ENCODE measurements around the gene SIGLEC1. TPM values are rescaled to one million over a fixed set of nuclear protein-coding genes. Genes with fewer than 3 reads are reported as not detected.

The SIGLEC1 gene
- total RNA-seq, 6 experiments from 2014 or later = not detected

DNA sequence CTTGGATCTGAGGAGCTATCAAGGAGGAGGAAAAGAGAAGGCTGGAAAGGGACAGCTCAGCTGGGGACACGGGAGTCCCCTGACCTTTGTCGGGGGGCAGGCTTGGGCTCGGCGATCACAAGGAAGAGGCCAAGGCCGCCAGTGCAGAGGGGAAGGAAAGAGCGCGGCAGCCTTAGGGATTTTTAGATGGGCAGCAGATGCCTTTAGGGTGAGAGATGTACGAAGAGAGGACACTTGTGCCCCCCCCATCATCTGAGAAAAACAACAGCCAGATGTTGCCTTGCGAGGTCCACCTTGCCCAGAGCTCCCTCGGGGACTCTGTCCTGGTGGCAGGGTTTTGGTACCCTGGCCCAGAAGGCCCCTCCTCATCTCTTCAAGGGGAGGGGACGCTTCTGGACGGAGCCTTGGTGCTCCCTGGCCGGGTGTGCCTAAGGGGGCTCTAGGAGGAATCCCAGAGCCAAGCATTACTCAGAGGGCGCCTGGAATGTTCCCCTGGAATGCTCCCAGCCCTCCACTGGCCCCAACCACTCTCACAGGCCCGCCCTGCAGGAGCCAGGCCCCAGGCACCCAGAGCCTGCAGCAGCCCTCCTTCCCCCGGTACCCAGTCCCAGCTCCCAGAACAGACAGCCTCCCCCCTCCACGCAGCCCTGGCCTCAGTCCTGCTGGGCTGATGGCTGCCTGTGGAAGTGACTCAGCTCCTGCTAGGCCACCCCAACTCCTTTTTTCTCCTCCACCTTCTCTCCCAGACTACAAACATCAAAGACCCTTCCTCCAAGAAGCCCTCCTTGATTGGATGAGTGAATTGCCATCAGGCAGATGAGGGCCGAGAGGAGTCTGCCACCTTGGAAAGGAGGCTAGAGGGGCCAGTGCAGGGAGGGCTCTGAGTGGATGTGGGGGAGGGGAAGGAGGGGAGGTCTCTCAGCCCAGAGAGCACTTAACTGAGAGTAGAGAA is 32.4 kb downstream of the SIGLEC1 start:
- no peak for TF ChIP-seq CTCF (IDR thresholded peaks at IDR 0.05)
- Mint-ChIP-seq H3K36me3 (ENCODE audit: low read depth) (peaks cover 21% of the 10 kb centered on the region; the same call in 1 of the 2 replicates), H3K27me3 (ENCODE audit: insufficient read depth) (peaks cover 3% of the 10 kb centered on the region; the same call in 1 of the 2 replicates), H3K27ac (peak overlapping the region; percentile 99), H3K9me3 (no peaks in the 10 kb centered on the region), H3K4me1 (ENCODE audit: low read depth) (peaks cover 47% of the 10 kb centered on the region), H3K4me3 (peak overlapping the region; percentile 98)
- peak; percentile 96 for DNase-seq

GRCh38 chr20:3678856-3679720 is 33.3 kb downstream of the SIGLEC1 start:
- no peak for DNase-seq
- H3K4me1 Mint-ChIP-seq (ENCODE audit: low read depth) = peaks cover 40% of the 10 kb centered on the region
- TF ChIP-seq CTCF (IDR thresholded peaks at IDR 0.05) = no peak
- H3K36me3 Mint-ChIP-seq (ENCODE audit: low read depth) = peaks cover 23% of the 10 kb centered on the region; the same call in 1 of the 2 replicates
- no peaks in the 10 kb centered on the region for H3K9me3 Mint-ChIP-seq
- peak overlapping the region; percentile 99 for H3K27ac Mint-ChIP-seq
- peaks cover 3% of the 10 kb centered on the region; the same call in 1 of the 2 replicates for H3K27me3 Mint-ChIP-seq (ENCODE audit: insufficient read depth)
- H3K4me3 Mint-ChIP-seq = peak overlapping the region; percentile 98

GRCh38 chr20:3678198-3678597 is 34.2 kb downstream of the SIGLEC1 start:
- no peak for DNase-seq

GRCh38 chr20:3677733-3678132 is 34.7 kb downstream of the SIGLEC1 start:
- H3K4me1 Mint-ChIP-seq (ENCODE audit: low read depth) = peaks cover 40% of the 10 kb centered on the region
- DNase-seq = no peak
- H3K27me3 Mint-ChIP-seq (ENCODE audit: insufficient read depth) = peaks cover 5% of the 10 kb centered on the region; the same call in 1 of the 2 replicates

More at GRCh38 chr20:3678198-3678597, 34.2 kb downstream of the SIGLEC1 start:
- H3K9me3 Mint-ChIP-seq = no peaks in the 10 kb centered on the region
- H3K4me1 Mint-ChIP-seq (ENCODE audit: low read depth) = peaks cover 40% of the 10 kb centered on the region
- peak overlapping the region; percentile 67 for H3K4me3 Mint-ChIP-seq
- peak overlapping the region; percentile 99 for H3K27ac Mint-ChIP-seq
- no peak for TF ChIP-seq CTCF (IDR thresholded peaks at IDR 0.05)
- peaks cover 3% of the 10 kb centered on the region; the same call in 1 of the 2 replicates for H3K27me3 Mint-ChIP-seq (ENCODE audit: insufficient read depth)
- H3K36me3 Mint-ChIP-seq (ENCODE audit: low read depth) = peaks cover 23% of the 10 kb centered on the region; the same call in 1 of the 2 replicates

More at GRCh38 chr20:3677733-3678132, 34.7 kb downstream of the SIGLEC1 start:
- no peaks in the 10 kb centered on the region for H3K9me3 Mint-ChIP-seq
- TF ChIP-seq CTCF (IDR thresholded peaks at IDR 0.05) = no peak
- H3K4me3 Mint-ChIP-seq = peak overlapping the region; percentile 67
- H3K36me3 Mint-ChIP-seq (ENCODE audit: low read depth) = peaks cover 23% of the 10 kb centered on the region; the same call in 1 of the 2 replicates
- peak overlapping the region; percentile 99 for H3K27ac Mint-ChIP-seq
